WTC11 (cell line): Measurements from ENCODE around the gene LRFN2. TPM values are rescaled to one million over a fixed set of nuclear protein-coding genes. Genes with fewer than 3 reads are reported as not detected.
A peak's percentile ranks its signal among the peaks of the same experiment; 100 is the strongest.

Source experiments
- ATAC-seq: fragments of 200-7000 bp; cut with Tn5 transposase; 2 replicates; pipeline ENCODE4 v1.10.0; 2021; ENCODE audit warnings: mild to moderate bottlenecking, moderate library complexity
- CTCF ChIA-PET: fragments of 300-600 bp; sonication (Branson Sonifier 250); formaldehyde crosslinking; loops from one replicate; lab custom pipeline; 2021; ENCODE audit warnings: antibody characterized with exemption; lab: Charles Lee
- POLR2A ChIA-PET: fragments of 350-600 bp; sonication (Branson Sonifier 250); formaldehyde crosslinking; loops from one replicate; lab custom pipeline; 2021; ENCODE audit warnings: antibody characterized with exemption; lab: Charles Lee
- DNase-seq: peaks from one replicate; pipeline ENCODE4 v3.0.0; 2021; ENCODE audit warnings: low spot score
- H3K27ac Mint-ChIP-seq: 2 replicates; pipeline ENCODE4 v1.8.0; 2021; ENCODE audit warnings: mixed read lengths
- H3K27me3 Mint-ChIP-seq: 2 replicates; pipeline ENCODE4 v1.8.0; 2021; ENCODE audit warnings: low read depth, mild to moderate bottlenecking, moderate library complexity, mixed read lengths
- H3K36me3 Mint-ChIP-seq: 2 replicates; pipeline ENCODE4 v1.8.0; 2021; ENCODE audit warnings: mixed read lengths
- H3K4me1 Mint-ChIP-seq: 2 replicates; pipeline ENCODE4 v1.8.0; 2022; ENCODE audit warnings: mixed read lengths
- H3K4me3 Mint-ChIP-seq: 2 replicates; pipeline ENCODE4 v1.8.0; 2021; ENCODE audit warnings: mild to moderate bottlenecking, moderate library complexity, mixed read lengths
- H3K9me3 Mint-ChIP-seq: 2 replicates; pipeline ENCODE4 v1.8.0; 2021; ENCODE audit warnings: mixed read lengths
- ATF2 ChIP-seq: sonication (generic); formaldehyde crosslinking; IDR thresholded peaks from 2 replicates; pipeline ENCODE4 v1.8.1; 2022; ENCODE audit warnings: low read depth, missing genetic modification reagents, borderline replicate concordance
- E2F1 ChIP-seq: sonication (generic); formaldehyde crosslinking; IDR thresholded peaks from 2 replicates; pipeline ENCODE4 v1.8.0; 2022; ENCODE audit warnings: mild to moderate bottlenecking, missing genetic modification reagents
- E2F4 ChIP-seq: sonication (generic); formaldehyde crosslinking; IDR thresholded peaks from 2 replicates; pipeline ENCODE4 v1.8.1; 2022; ENCODE audit warnings: low read depth, mild to moderate bottlenecking, moderate library complexity, missing genetic modification reagents, borderline replicate concordance
- EMX1 ChIP-seq: fragments of 250-450 bp; sonication (Bioruptor Pico); IDR thresholded peaks from 2 replicates; pipeline ENCODE4 v1.8.0; 2021; ENCODE audit warnings: mild to moderate bottlenecking
- ERG ChIP-seq: fragments of 250-450 bp; sonication (Bioruptor Pico); IDR thresholded peaks from 2 replicates; pipeline ENCODE4 v1.8.0; 2021; ENCODE audit warnings: mild to moderate bottlenecking
- ETV6 ChIP-seq: sonication (generic); formaldehyde crosslinking; IDR thresholded peaks from 2 replicates; pipeline ENCODE4 v1.8.1; 2022; ENCODE audit warnings: mild to moderate bottlenecking, missing genetic modification reagents
- FOXP1 ChIP-seq: sonication (generic); formaldehyde crosslinking; IDR thresholded peaks from 2 replicates; pipeline ENCODE4 v1.8.0; 2022; ENCODE audit warnings: missing genetic modification reagents, mild to moderate bottlenecking, moderate library complexity, borderline replicate concordance
- IRF1 ChIP-seq: sonication (generic); formaldehyde crosslinking; IDR thresholded peaks from 2 replicates; pipeline ENCODE4 v1.8.0; 2023; ENCODE audit warnings: missing genetic modification reagents
- JUN ChIP-seq: sonication (generic); formaldehyde crosslinking; IDR thresholded peaks from 2 replicates; pipeline ENCODE4 v1.8.0; 2023; ENCODE audit warnings: mild to moderate bottlenecking, missing genetic modification reagents
- MAX ChIP-seq: sonication (generic); formaldehyde crosslinking; IDR thresholded peaks from 2 replicates; pipeline ENCODE4 v1.8.0; 2022; ENCODE audit warnings: mild to moderate bottlenecking, missing genetic modification reagents
- PRDM15 ChIP-seq: sonication (generic); formaldehyde crosslinking; IDR thresholded peaks from 2 replicates; pipeline ENCODE4 v1.8.0; 2022; ENCODE audit warnings: missing genetic modification reagents
- TEAD4 ChIP-seq: sonication (generic); formaldehyde crosslinking; IDR thresholded peaks from 2 replicates; pipeline ENCODE4 v1.8.0; 2022; ENCODE audit warnings: mild to moderate bottlenecking, missing genetic modification reagents
- ZBTB21 ChIP-seq: sonication (generic); formaldehyde crosslinking; IDR thresholded peaks from 2 replicates; pipeline ENCODE4 v1.8.1; 2023; ENCODE audit warnings: mild to moderate bottlenecking, missing genetic modification reagents, borderline replicate concordance
- ZMAT4 ChIP-seq: fragments of 250-450 bp; sonication (Bioruptor Pico); IDR thresholded peaks from 2 replicates; pipeline ENCODE4 v1.9.0; 2021; ENCODE audit warnings: mild to moderate bottlenecking
- ZNF512 ChIP-seq: sonication (generic); formaldehyde crosslinking; IDR thresholded peaks from 2 replicates; pipeline ENCODE4 v1.8.1; 2022; ENCODE audit warnings: missing genetic modification reagents, borderline replicate concordance
- total RNA-seq: library from RNA; stranded (reverse); gene quantifications from 3 replicates; pipeline ENCODE4 v1.2.3, GENCODE V29; 2021

LRFN2 gene
- total RNA-seq, 1 experiment from 2014 or later: 1.6 TPM

GRCh38 chr6:40538556-40538955 is 48.6 kb downstream of the LRFN2 start:
- no peak for DNase-seq
- TF ChIP-seq E2F4 (no peak), ERG (CRISPR knock-in tag) (no peak), ETV6 (CRISPR knock-in tag) (no peak), PRDM15 (CRISPR knock-in tag) (no peak), ATF2 (CRISPR knock-in tag) (no peak), ZMAT4 (no peak)
- CTCF ChIA-PET: interaction anchor here (1.4 to 3.0 kb wide), 3 partner anchors 11 to 49 kb away, joined by 3 to 23 read pairs (median 10); partner anchors contain the start of gene LRFN2

GRCh38 chr6:40537446-40537845 is 49.7 kb downstream of the LRFN2 start:
- Mint-ChIP-seq H3K4me3 (no peak overlapping the region), H3K27ac (no peak overlapping the region), H3K9me3 (no peaks in the 10 kb centered on the region), H3K36me3 (no peaks in the 10 kb centered on the region), H3K27me3 (no peaks in the 10 kb centered on the region; the same call in 1 of the 2 replicates), H3K4me1 (peaks cover 32% of the 10 kb centered on the region)
- ChIA-PET POLR2A (interaction anchor here (1.2 kb wide), 1 partner anchor 201 kb away, joined by 3 read pairs; no protein-coding TSS in a partner anchor), CTCF (interaction anchor here (0.8 to 3.0 kb wide), 9 partner anchors 9 to 357 kb away, joined by 3 to 23 read pairs (median 10); partner anchors contain the start of gene LRFN2)
- no peak for ATAC-seq
- no peak for DNase-seq
- TF ChIP-seq ZBTB21 (no peak), MAX (no peak), ZNF512 (no peak), TEAD4 (CRISPR knock-in tag) (no peak), EMX1 (CRISPR knock-in tag) (no peak), JUN (no peak), FOXP1 (CRISPR knock-in tag) (no peak), E2F1 (CRISPR knock-in tag) (no peak), IRF1 (CRISPR knock-in tag) (no peak)

More at GRCh38 chr6:40538556-40538955, 48.6 kb downstream of the LRFN2 start:
- no peaks in the 10 kb centered on the region for H3K9me3 Mint-ChIP-seq
- POLR2A ChIA-PET: no interaction called here
- peaks cover 43% of the 10 kb centered on the region for H3K4me1 Mint-ChIP-seq
- no peaks in the 10 kb centered on the region; the same call in 1 of the 2 replicates for H3K27me3 Mint-ChIP-seq
- peak overlapping the region; percentile 16; the same call in 1 of the 2 replicates for H3K27ac Mint-ChIP-seq
- no peaks in the 10 kb centered on the region for H3K36me3 Mint-ChIP-seq
- ATAC-seq: no peak
- no peak overlapping the region for H3K4me3 Mint-ChIP-seq
